GM13976 (cell line): ENCODE results near the gene PDE11A.

Source experiments
- DNase-seq: peaks from one replicate; pipeline ENCODE4 v3.0.0; 2012; ENCODE audit warnings: low spot score
- in situ Hi-C: fragments of 300-500 bp; cut with MboI; formaldehyde crosslinking; loops from one replicate; pipeline ENCODE4 v1.12.0; 2022; ENCODE audit warnings: low sequenced_read_pairs, mixed read lengths, inconsistent platforms; ENCODE audit not compliant: unreplicated experiment
- TF ChIP-seq, protein P1 (sequence below): IDR thresholded peaks from 2 replicates; pipeline ENCODE4 v1.5.1; 2012; ENCODE audit warnings: borderline replicate concordance, mild to moderate bottlenecking; ENCODE audit not compliant: insufficient read depth; ENCODE audit errors: extremely low read depth, missing control alignments, control extremely low read depth

The PDE11A gene

DNA sequence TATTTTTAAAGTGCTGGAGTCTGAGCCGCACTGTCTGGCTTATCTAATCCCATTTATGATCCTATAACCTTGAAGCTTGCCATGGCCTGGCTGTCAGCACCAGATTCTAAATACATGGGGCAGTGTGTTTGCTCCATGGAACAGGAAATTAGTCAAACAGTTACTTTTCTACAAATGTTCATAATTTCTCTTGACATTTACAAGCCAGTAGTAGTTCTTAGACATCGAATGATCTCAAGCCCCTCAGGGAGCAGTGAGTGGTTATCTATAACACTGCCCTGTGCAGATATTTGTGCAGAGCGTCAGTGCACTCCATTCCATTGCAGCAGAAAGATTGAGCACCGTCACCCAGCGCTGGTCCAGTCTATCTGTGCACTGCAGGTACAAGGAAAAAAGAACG, 474.8 kb downstream of the PDE11A start:
- TF ChIP-seq, protein P1, sequence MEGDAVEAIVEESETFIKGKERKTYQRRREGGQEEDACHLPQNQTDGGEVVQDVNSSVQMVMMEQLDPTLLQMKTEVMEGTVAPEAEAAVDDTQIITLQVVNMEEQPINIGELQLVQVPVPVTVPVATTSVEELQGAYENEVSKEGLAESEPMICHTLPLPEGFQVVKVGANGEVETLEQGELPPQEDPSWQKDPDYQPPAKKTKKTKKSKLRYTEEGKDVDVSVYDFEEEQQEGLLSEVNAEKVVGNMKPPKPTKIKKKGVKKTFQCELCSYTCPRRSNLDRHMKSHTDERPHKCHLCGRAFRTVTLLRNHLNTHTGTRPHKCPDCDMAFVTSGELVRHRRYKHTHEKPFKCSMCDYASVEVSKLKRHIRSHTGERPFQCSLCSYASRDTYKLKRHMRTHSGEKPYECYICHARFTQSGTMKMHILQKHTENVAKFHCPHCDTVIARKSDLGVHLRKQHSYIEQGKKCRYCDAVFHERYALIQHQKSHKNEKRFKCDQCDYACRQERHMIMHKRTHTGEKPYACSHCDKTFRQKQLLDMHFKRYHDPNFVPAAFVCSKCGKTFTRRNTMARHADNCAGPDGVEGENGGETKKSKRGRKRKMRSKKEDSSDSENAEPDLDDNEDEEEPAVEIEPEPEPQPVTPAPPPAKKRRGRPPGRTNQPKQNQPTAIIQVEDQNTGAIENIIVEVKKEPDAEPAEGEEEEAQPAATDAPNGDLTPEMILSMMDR, result no peak
- in situ Hi-C loops, result no loop called here
- no peak for DNase-seq

DNA sequence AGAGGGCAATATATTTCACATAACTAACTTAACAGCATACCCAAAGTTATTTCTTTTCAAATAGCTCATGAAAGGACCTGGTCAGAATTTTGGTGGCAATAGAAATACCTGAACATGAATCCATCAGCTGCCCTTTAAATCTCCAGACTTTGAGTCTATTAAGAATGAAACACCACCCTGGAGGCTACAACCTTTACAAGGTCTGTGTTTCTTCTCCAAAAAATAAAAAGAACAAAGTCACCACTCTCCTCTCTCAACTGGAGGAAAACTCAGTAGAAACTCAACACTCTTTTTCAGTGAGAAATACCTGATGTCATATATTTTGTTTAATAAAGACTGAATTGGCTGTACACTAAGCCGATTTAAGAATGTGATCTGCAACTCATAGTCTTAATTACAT, 475.7 kb downstream of the PDE11A start:
- TF ChIP-seq, protein P1, result no peak
- no peak for DNase-seq
- in situ Hi-C loops, result no loop called here

DNA sequence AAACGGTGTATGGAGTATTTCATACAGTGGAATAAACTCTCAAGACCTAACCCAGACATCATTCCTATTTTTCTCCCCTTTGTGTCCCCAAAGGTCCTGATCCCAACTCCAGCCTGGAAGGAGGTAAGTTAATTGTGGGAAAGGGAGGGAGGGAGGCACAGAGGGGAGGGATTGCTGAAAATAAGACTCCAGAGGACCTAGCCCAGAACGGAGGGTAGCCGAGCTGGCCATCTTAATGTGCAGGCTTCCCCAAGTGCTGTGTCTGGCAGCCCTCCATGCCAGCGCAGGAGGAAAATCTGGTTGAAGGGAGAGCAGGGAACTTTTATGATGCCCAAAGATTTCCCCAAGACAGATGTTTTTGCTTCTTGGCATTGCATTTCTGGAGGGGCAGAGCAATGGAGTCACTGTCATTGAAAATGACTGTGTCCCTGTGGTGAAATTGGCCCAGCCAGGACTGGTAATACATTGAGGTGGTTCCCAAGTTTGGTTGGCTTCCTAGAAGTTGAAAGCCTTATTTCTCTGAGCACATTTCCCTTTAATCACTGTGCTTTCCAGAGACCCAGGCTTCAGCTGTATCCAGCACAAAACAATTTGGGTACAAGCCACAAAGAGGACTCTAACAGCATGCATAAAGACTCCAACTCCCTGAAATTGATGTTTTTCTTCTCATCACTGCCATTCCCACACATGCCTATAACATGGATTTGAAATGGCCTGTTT, 477.3 kb downstream of the PDE11A start:
- DNase-seq, result no peak
- in situ Hi-C loops, result no loop called here
- TF ChIP-seq, protein P1, result no peak

DNA sequence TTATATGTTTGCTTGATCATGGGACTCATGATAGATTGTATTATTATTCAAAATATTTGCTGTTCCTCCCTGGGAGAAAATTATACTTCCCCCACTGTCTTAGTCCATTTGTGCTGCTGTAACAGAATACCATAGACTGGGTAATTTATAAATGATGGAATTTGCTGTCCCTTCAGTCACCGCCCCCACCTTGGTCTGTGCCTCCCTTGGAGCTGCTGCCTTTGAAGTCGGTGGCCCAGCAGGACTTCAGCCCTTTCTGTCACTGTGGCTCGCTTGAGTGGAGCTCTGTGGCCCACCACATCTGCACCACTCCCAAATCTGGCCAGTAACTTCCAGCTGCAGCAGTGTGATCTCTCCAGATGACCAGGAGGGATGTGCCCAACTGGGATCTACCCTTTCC, 479.2 kb downstream of the PDE11A start:
- TF ChIP-seq, protein P1, result no peak
- no peak for DNase-seq
- in situ Hi-C loops, result no loop called here

DNA sequence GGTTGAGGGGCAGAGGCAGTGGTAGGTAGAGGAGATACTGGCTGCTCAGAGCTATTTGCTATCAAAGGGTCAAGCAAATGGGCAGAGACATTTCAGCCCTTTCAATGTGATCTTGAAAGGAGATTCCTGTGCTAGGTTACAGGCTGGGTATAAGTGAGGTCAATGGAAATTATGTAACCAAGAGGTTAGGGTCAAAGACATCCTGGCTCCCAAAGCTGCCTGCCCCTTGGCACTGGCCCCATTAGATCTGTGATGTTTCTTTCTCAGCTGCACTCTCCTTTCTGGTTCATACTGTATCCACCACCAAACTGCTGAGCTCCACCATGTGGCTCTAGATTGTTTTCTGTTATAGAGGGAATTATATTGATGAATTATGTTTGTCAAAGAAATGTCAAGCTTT, 479.6 kb downstream of the PDE11A start:
- TF ChIP-seq, protein P1, result no peak
- no peak for DNase-seq
- in situ Hi-C loops, result no loop called here

DNA sequence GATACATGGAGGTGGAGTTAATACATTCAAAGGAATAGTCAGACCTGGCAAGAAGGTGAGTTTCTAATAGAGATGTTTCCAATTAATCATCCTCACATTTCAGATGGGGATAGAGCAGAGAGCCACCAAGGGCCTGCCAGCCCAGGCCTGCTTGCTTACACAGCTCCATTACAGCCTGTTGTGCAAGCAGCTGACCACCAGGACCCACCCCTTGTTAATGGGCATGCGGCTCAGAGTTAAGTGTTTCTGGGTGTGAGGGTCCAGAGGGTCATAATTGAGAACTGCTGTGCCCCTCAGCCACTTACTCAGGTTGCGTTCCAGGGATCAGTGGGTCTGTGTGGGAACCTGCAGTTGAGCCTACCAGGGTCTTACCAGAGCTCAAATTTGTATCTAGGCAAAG, 480.2 kb downstream of the PDE11A start:
- in situ Hi-C loops, result no loop called here
- DNase-seq, result no peak
- TF ChIP-seq, protein P1, result no peak
